NCI-H748 treated with DMSO at 0.1 percent for 48 hours (cell line): ENCODE results near the gene SPTB.

Experiments
- DNase-seq: peaks from one replicate; lab custom pipeline; 2025; lab: John Stamatoyannopoulos, UW

The SPTB gene

GRCh38 chr14:64729386-64730060 lies 150.2 kb downstream of the SPTB start:
- no peak for DNase-seq

GRCh38 chr14:64728856-64729255 lies 150.9 kb downstream of the SPTB start:
- DNase-seq, result no peak

- no peak for DNase-seq
Observed at GRCh38 chr14:64728106-64728505, 151.6 kb downstream of the SPTB start.

GRCh38 chr14:64727551-64728071 lies 152.1 kb downstream of the SPTB start:
- DNase-seq, result no peak

GRCh38 chr14:64726585-64726890 lies 153.2 kb downstream of the SPTB start:
- no peak for DNase-seq

- no peak for DNase-seq
Observed at GRCh38 chr14:64725879-64726584, 153.7 kb downstream of the SPTB start.

- no peak for DNase-seq
Observed at GRCh38 chr14:64725261-64725815, 154.4 kb downstream of the SPTB start.

- no peak for DNase-seq
Observed at GRCh38 chr14:64724578-64724930, 155.2 kb downstream of the SPTB start.

GRCh38 chr14:64723691-64724577 lies 155.8 kb downstream of the SPTB start:
- DNase-seq, result no peak

- no peak for DNase-seq
Observed at GRCh38 chr14:64722842-64723447, 156.8 kb downstream of the SPTB start.

- no peak for DNase-seq
Observed at GRCh38 chr14:64721899-64722298, 157.8 kb downstream of the SPTB start.

- DNase-seq, result no peak
Observed at GRCh38 chr14:64721391-64721791, 158.3 kb downstream of the SPTB start.

GRCh38 chr14:64720131-64720576 lies 159.6 kb downstream of the SPTB start:
- no peak for DNase-seq

- DNase-seq, result no peak
Observed at GRCh38 chr14:64719601-64720000, 160.1 kb downstream of the SPTB start.

GRCh38 chr14:64718762-64719161 lies 160.9 kb downstream of the SPTB start:
- DNase-seq, result no peak

GRCh38 chr14:64717870-64718269 lies 161.8 kb downstream of the SPTB start:
- DNase-seq, result no peak

- DNase-seq, result no peak
Observed at GRCh38 chr14:64715628-64716412, 163.9 kb downstream of the SPTB start.

GRCh38 chr14:64715146-64715627 lies 164.5 kb downstream of the SPTB start:
- DNase-seq, result no peak

GRCh38 chr14:64714432-64715025 lies 165.2 kb downstream of the SPTB start:
- no peak for DNase-seq

- no peak for DNase-seq
Observed at GRCh38 chr14:64713677-64714076, 166.0 kb downstream of the SPTB start.

- DNase-seq, result no peak
Observed at GRCh38 chr14:64711039-64711438, 168.7 kb downstream of the SPTB start.
